Measurements from ENCODE around the gene QRSL1.
"Not testable (repeated sequence)": the region's sequence is repeated elsewhere in the genome, so short reads cannot be mapped to it uniquely, and the experiment has no call there.

The QRSL1 gene
- long read RNA-seq, donor 1, full-length matches to known transcripts = 8 of 8 reads
- long read RNA-seq, donor 1, partial matches to known transcripts = 0 of 8 reads
- long read RNA-seq, donor 1, other reads (novel, unspliced or antisense) = 0 of 8 reads
- long read RNA-seq, donor 2, full-length matches to known transcripts = 5 of 5 reads
- long read RNA-seq, donor 2, partial matches to known transcripts = 0 of 5 reads
- long read RNA-seq, donor 2, other reads (novel, unspliced or antisense) = 0 of 5 reads
- long read RNA-seq, donor 3, full-length matches to known transcripts = 2 of 2 reads
- long read RNA-seq, donor 3, partial matches to known transcripts = 0 of 2 reads
- long read RNA-seq, donor 3, other reads (novel, unspliced or antisense) = 0 of 2 reads
- long read RNA-seq, donor 4, full-length matches to known transcripts = 4 of 4 reads
- long read RNA-seq, donor 4, partial matches to known transcripts = 0 of 4 reads
- long read RNA-seq, donor 4, other reads (novel, unspliced or antisense) = 0 of 4 reads
- long read RNA-seq, donor 5, full-length matches to known transcripts = 3 of 3 reads
- long read RNA-seq, donor 5, partial matches to known transcripts = 0 of 3 reads
- long read RNA-seq, donor 5, other reads (novel, unspliced or antisense) = 0 of 3 reads
- long read RNA-seq, donor 6, full-length matches to known transcripts = 2 of 2 reads
- long read RNA-seq, donor 6, partial matches to known transcripts = 0 of 2 reads
- long read RNA-seq, donor 6, other reads (novel, unspliced or antisense) = 0 of 2 reads
- long read RNA-seq, donor 7, full-length matches to known transcripts = 3 of 10 reads
- long read RNA-seq, donor 7, partial matches to known transcripts = 0 of 10 reads
- long read RNA-seq, donor 7, other reads (novel, unspliced or antisense) = 7 of 10 reads
- long read RNA-seq, donor 8, full-length matches to known transcripts = 8 of 8 reads
- long read RNA-seq, donor 8, partial matches to known transcripts = 0 of 8 reads
- long read RNA-seq, donor 8, other reads (novel, unspliced or antisense) = 0 of 8 reads

- DNase-seq = peak; percentile 94
Observed at GRCh38 chr6:106629103-106629858, at the start of gene QRSL1, which contains the start of gene RTN4IP1. QRSL1 (plus strand) TSS chr6:106629578; CDS start chr6:106629682, 104 bp downstream. RTN4IP1 (minus strand) TSS chr6:106629498; CDS start chr6:106629021, 477 bp downstream.

GRCh38 chr6:106581468-106581867, 47.9 kb upstream of the QRSL1 start:
- no peak for DNase-seq

- DNase-seq = no peak
Observed at GRCh38 chr6:106586815-106587415, 42.5 kb upstream of the QRSL1 start.

GRCh38 chr6:106588937-106589336, 40.4 kb upstream of the QRSL1 start:
- not testable (repeated sequence) for DNase-seq

- no peak for DNase-seq
Observed at GRCh38 chr6:106591111-106591825, 38.1 kb upstream of the QRSL1 start.

- DNase-seq = no peak
Observed at GRCh38 chr6:106599440-106599839, 29.9 kb upstream of the QRSL1 start.

- DNase-seq = no peak
Observed at GRCh38 chr6:106600329-106600728, 29.0 kb upstream of the QRSL1 start.

GRCh38 chr6:106608080-106608668, 21.2 kb upstream of the QRSL1 start:
- no peak for DNase-seq

- no peak for DNase-seq
Observed at GRCh38 chr6:106609699-106610098, 19.7 kb upstream of the QRSL1 start.

GRCh38 chr6:106611030-106611429, 18.3 kb upstream of the QRSL1 start:
- no peak for DNase-seq

GRCh38 chr6:106612671-106613416, 16.5 kb upstream of the QRSL1 start:
- no peak for DNase-seq

GRCh38 chr6:106613590-106613989, 15.8 kb upstream of the QRSL1 start:
- no peak for DNase-seq

GRCh38 chr6:106614166-106614565, 15.2 kb upstream of the QRSL1 start:
- DNase-seq = no peak

- no peak for DNase-seq
Observed at GRCh38 chr6:106614592-106615257, 14.7 kb upstream of the QRSL1 start.

- no peak for DNase-seq
Observed at GRCh38 chr6:106617302-106617701, 12.1 kb upstream of the QRSL1 start.

GRCh38 chr6:106617857-106618256, 11.5 kb upstream of the QRSL1 start:
- DNase-seq = no peak

- no peak for DNase-seq
Observed at GRCh38 chr6:106618324-106618723, 11.1 kb upstream of the QRSL1 start.

- DNase-seq = no peak
Observed at GRCh38 chr6:106619223-106619622, 10.2 kb upstream of the QRSL1 start.
